ELF-1 (cell line): ENCODE results near the gene NFE2L2.
"Not testable (repeated sequence)": the region's sequence is repeated elsewhere in the genome, so short reads cannot be mapped to it uniquely, and the experiment has no call there.

Experiments used
- DNase-seq: peaks from one replicate; pipeline ENCODE4 v3.0.0-alpha.2; 2016; ENCODE audit warnings: low read depth, low spot score

Gene NFE2L2

GRCh38 chr2:177281400-177282180, 17.1 kb upstream of the NFE2L2 start:
- no peak for DNase-seq

- no peak for DNase-seq
Measured at GRCh38 chr2:177279847-177280246, 15.3 kb upstream of the NFE2L2 start.

GRCh38 chr2:177275743-177276055, 11.2 kb upstream of the NFE2L2 start:
- DNase-seq = no peak

GRCh38 chr2:177275040-177275742, 10.7 kb upstream of the NFE2L2 start:
- no peak for DNase-seq

GRCh38 chr2:177273408-177273807, 8.9 kb upstream of the NFE2L2 start:
- DNase-seq = no peak

GRCh38 chr2:177272765-177273164, 8.2 kb upstream of the NFE2L2 start:
- no peak for DNase-seq

- DNase-seq = no peak
Measured at GRCh38 chr2:177271981-177272666, 7.6 kb upstream of the NFE2L2 start.

- DNase-seq = no peak
Measured at GRCh38 chr2:177270531-177270930, 6.0 kb upstream of the NFE2L2 start.

- DNase-seq = no peak
Measured at GRCh38 chr2:177268901-177269300, 4.4 kb upstream of the NFE2L2 start.

GRCh38 chr2:177268187-177268871, 3.8 kb upstream of the NFE2L2 start:
- no peak for DNase-seq

GRCh38 chr2:177266955-177267354, 2.4 kb upstream of the NFE2L2 start:
- DNase-seq = not testable (repeated sequence)

- no peak for DNase-seq
Measured at GRCh38 chr2:177265824-177266817, 1.6 kb upstream of the NFE2L2 start.

GRCh38 chr2:177264209-177264692, 276 bp downstream of the NFE2L2 start:
- peak; percentile 51 for DNase-seq

- DNase-seq = peak; percentile 96
Measured at GRCh38 chr2:177263451-177264208, 897 bp downstream of the NFE2L2 start.

GRCh38 chr2:177262958-177263450, 1.5 kb downstream of the NFE2L2 start:
- no peak for DNase-seq

- no peak for DNase-seq
Measured at GRCh38 chr2:177262092-177262491, 2.4 kb downstream of the NFE2L2 start.

- no peak for DNase-seq
Measured at GRCh38 chr2:177261116-177262060, 3.1 kb downstream of the NFE2L2 start.

- DNase-seq = no peak
Measured at GRCh38 chr2:177260379-177260778, 4.1 kb downstream of the NFE2L2 start.

GRCh38 chr2:177258059-177258458, 6.5 kb downstream of the NFE2L2 start:
- DNase-seq = no peak
